Gastrocnemius medialis (tissue), 4 donors: ENCODE measurements around the gene TCERG1L.

Experiments used
- POLR2A ChIP-seq, 2 donors: fragments of 450-650 bp; IDR thresholded peaks; one replicate each; pipeline ENCODE4 v1.6.1; 2017; ENCODE audit warnings: antibody characterized with exemption in 2 of 2, mild to moderate bottlenecking in 2 of 2, moderate library complexity in 2 of 2
- TF ChIP-seq, protein P1 (sequence below), 5 experiments: fragments of 450-650 bp in 3 of 5; fragments of 200-600 bp in 2 of 5; sonication (generic) in 2 of 5; IDR thresholded peaks in 4 of 5; conservative IDR thresholded peaks in 1 of 5; 1 replicate in 4 of 5; 2 replicates in 1 of 5; pipeline ENCODE4 v1.5.1; 2016 to 2019; ENCODE audit warnings: antibody characterized with exemption in 5 of 5, mild to moderate bottlenecking in 3 of 5, moderate library complexity in 3 of 5

DNA sequence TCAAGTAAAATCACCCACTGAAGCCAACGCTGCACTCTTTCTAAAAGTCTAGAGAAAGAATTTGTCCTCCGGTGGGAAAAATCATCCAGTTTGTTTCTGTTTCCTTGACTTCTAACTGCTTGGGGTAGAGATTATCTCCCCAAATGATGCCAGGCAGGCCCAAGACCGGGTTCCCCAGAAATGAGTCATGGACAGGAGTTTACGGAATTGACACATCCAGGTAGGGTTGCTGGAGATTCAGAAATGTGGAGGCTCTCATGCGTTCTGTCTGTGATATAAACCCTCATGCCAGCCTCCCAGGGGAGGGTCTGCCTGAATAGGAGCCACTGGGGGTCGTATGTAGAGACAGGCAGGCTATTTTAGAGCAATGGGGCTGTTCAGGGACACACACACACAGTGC lies 230.9 kb downstream of the TCERG1L start:
- TF ChIP-seq, protein P1, sequence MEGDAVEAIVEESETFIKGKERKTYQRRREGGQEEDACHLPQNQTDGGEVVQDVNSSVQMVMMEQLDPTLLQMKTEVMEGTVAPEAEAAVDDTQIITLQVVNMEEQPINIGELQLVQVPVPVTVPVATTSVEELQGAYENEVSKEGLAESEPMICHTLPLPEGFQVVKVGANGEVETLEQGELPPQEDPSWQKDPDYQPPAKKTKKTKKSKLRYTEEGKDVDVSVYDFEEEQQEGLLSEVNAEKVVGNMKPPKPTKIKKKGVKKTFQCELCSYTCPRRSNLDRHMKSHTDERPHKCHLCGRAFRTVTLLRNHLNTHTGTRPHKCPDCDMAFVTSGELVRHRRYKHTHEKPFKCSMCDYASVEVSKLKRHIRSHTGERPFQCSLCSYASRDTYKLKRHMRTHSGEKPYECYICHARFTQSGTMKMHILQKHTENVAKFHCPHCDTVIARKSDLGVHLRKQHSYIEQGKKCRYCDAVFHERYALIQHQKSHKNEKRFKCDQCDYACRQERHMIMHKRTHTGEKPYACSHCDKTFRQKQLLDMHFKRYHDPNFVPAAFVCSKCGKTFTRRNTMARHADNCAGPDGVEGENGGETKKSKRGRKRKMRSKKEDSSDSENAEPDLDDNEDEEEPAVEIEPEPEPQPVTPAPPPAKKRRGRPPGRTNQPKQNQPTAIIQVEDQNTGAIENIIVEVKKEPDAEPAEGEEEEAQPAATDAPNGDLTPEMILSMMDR (IDR thresholded peaks at IDR 0.05 in 4 of 5, conservative IDR thresholded peaks at IDR 0.05 in 1 of 5): no peak
- no peak for TF ChIP-seq POLR2A (IDR thresholded peaks at IDR 0.05)
